Tibial nerve (tissue), 4 donors: Measurements from ENCODE around the gene CCR8. TPM values are rescaled to one million over a fixed set of nuclear protein-coding genes. Genes with fewer than 3 reads are reported as not detected.
"Not testable (repeated sequence)": the region's sequence is repeated elsewhere in the genome, so short reads cannot be mapped to it uniquely, and the experiment has no call there.

Experiments used
- DNase-seq, 2 donors: peaks; one replicate each; pipeline ENCODE4 v3.0.0-alpha.2; 2019; ENCODE audit warnings: low spot score in 2 of 2
- H3K27ac ChIP-seq, 4 donors: fragments of 200-600 bp; sonication (generic) in 3 of 4; one replicate each; pipeline ENCODE4 v1.5.1; 2017 to 2019; ENCODE audit warnings: mild to moderate bottlenecking in 1 of 4
- H3K27me3 ChIP-seq, 2 donors: fragments of 200-600 bp; sonication (generic) in 1 of 2; one replicate each; pipeline versions ENCODE4 v1.5.1 to v1.6.0; 2017 to 2019
- H3K36me3 ChIP-seq, 3 donors: fragments of 200-600 bp; sonication (generic); one replicate each; pipeline ENCODE4 v1.5.1; 2018 to 2019
- H3K4me1 ChIP-seq, 4 donors: fragments of 200-600 bp; sonication (generic) in 3 of 4; one replicate each; pipeline ENCODE4 v1.5.1; 2017 to 2019
- H3K4me3 ChIP-seq, 4 donors: fragments of 200-600 bp; sonication (generic) in 3 of 4; one replicate each; pipeline ENCODE4 v1.5.1; 2017 to 2019; ENCODE audit warnings: mild to moderate bottlenecking in 1 of 4, moderate library complexity in 1 of 4
- H3K9me3 ChIP-seq, 4 donors: fragments of 200-600 bp; sonication (generic) in 3 of 4; one replicate each; pipeline ENCODE4 v1.5.1; 2017 to 2019
- CTCF ChIP-seq, 5 experiments: fragments of 200-600 bp in 3 of 5; fragments of 450-650 bp in 2 of 5; sonication (generic) in 3 of 5; IDR thresholded peaks; one replicate each; pipeline ENCODE4 v1.5.1; 2016 to 2019; ENCODE audit warnings: antibody characterized with exemption in 5 of 5, mild to moderate bottlenecking in 3 of 5, moderate library complexity in 2 of 5
- EP300 ChIP-seq, 2 donors: sonication (generic); formaldehyde crosslinking; IDR thresholded peaks; one replicate each; pipeline ENCODE4 v1.6.1; 2017; ENCODE audit warnings: antibody characterized with exemption in 2 of 2, mild to moderate bottlenecking in 1 of 2
- POLR2A ChIP-seq, 2 donors: fragments of 450-650 bp; IDR thresholded peaks; one replicate each; pipeline ENCODE4 v1.6.1; 2017; ENCODE audit warnings: antibody characterized with exemption in 2 of 2, mild to moderate bottlenecking in 2 of 2, moderate library complexity in 2 of 2
- WGBS, 2 donors: methylation state at CpG; one replicate each; pipeline ENCODE4 v1.1.5; 2018; 5-methylcytosine and 5-hydroxymethylcytosine counted together
- total RNA-seq, 4 donors: library from RNA; depleted of rRNA; stranded (reverse); fragments of >200 nt; gene quantifications; one replicate each; pipeline ENCODE4 v1.1.0, GENCODE V29; 2016

The CCR8 gene
- total RNA-seq, 4 donors from 2014 or later, result not detected

- WGBS, 2 donors, result 49 to 55% methylated on average over 3 of the region's 3 CpGs
- no peak for DNase-seq
- H3K9me3 ChIP-seq, result no peaks in the 10 kb centered on the region
- no peaks in the 10 kb centered on the region for H3K4me1 ChIP-seq
- TF ChIP-seq POLR2A (IDR thresholded peaks at IDR 0.05) (no peak), EP300 (IDR thresholded peaks at IDR 0.05) (no peak), CTCF (IDR thresholded peaks at IDR 0.05) (no peak)
- H3K27ac ChIP-seq, result no peak overlapping the region
- H3K36me3 ChIP-seq, result no peaks in the 10 kb centered on the region
- H3K27me3 ChIP-seq, result no peaks in the 10 kb centered on the region
- H3K4me3 ChIP-seq, result no peak overlapping the region
Measured at GRCh38 chr3:39349080-39349479, 19.6 kb downstream of the CCR8 start.

GRCh38 chr3:39350714-39351113 is 21.2 kb downstream of the CCR8 start:
- DNase-seq, result no peak
- Histone ChIP-seq H3K9me3 (no peaks in the 10 kb centered on the region), H3K4me3 (no peak overlapping the region), H3K27ac (no peak overlapping the region), H3K36me3 (no peaks in the 10 kb centered on the region), H3K27me3 (no peaks in the 10 kb centered on the region), H3K4me1 (no peaks in the 10 kb centered on the region)
- no peak for TF ChIP-seq POLR2A (IDR thresholded peaks at IDR 0.05)
- no peak for TF ChIP-seq EP300 (IDR thresholded peaks at IDR 0.05)
- no peak for TF ChIP-seq CTCF (IDR thresholded peaks at IDR 0.05)
- WGBS, 2 donors, result 65 to 69% methylated on average over 5 of the region's 5 CpGs

- H3K9me3 ChIP-seq, DNase-seq, H3K27ac ChIP-seq, H3K36me3 ChIP-seq, H3K4me3 ChIP-seq, H3K27me3 ChIP-seq, H3K4me1 ChIP-seq: not testable (repeated sequence)
- 73 to 79% methylated on average over 2 of the region's 2 CpGs for WGBS, 2 donors
Measured at GRCh38 chr3:39351134-39351533, 21.6 kb downstream of the CCR8 start.

GRCh38 chr3:39353168-39353927 is 23.8 kb downstream of the CCR8 start:
- DNase-seq, H3K27ac ChIP-seq: not testable (repeated sequence)

GRCh38 chr3:39358333-39358732 is 28.8 kb downstream of the CCR8 start:
- Histone ChIP-seq H3K36me3 (peaks cover 0 to 5% (median 0%) of the 10 kb centered on the region in 3 donors), H3K4me1 (no peaks in the 10 kb centered on the region), H3K27me3 (no peaks in the 10 kb centered on the region), H3K9me3 (peaks cover 0 to 12% (median 0%) of the 10 kb centered on the region in 4 donors), H3K4me3 (no peak overlapping the region), H3K27ac (no peak overlapping the region)
- TF ChIP-seq CTCF (IDR thresholded peaks at IDR 0.05), result no peak
- TF ChIP-seq EP300 (IDR thresholded peaks at IDR 0.05), result no peak
- no peak for TF ChIP-seq POLR2A (IDR thresholded peaks at IDR 0.05)
- no peak for DNase-seq
- 92 to 95% methylated on average over 3 of the region's 3 CpGs for WGBS, 2 donors

More at GRCh38 chr3:39353168-39353927, 23.8 kb downstream of the CCR8 start:
- H3K36me3 ChIP-seq, H3K27me3 ChIP-seq, H3K4me1 ChIP-seq, H3K4me3 ChIP-seq, H3K9me3 ChIP-seq: not testable (repeated sequence)
- WGBS, 2 donors, result 73 to 84% methylated on average over 3 of the region's 3 CpGs

- Histone ChIP-seq H3K9me3 (peaks cover 0 to 12% (median 0%) of the 10 kb centered on the region in 4 donors), H3K36me3 (peaks cover 0 to 5% (median 0%) of the 10 kb centered on the region in 3 donors), H3K4me3 (no peak overlapping the region), H3K27ac (no peak overlapping the region), H3K4me1 (no peaks in the 10 kb centered on the region), H3K27me3 (no peaks in the 10 kb centered on the region)
- WGBS, 2 donors, result 70 to 82% methylated on average over 8 of the region's 8 CpGs
- TF ChIP-seq POLR2A (IDR thresholded peaks at IDR 0.05) (no peak), CTCF (IDR thresholded peaks at IDR 0.05) (no peak), EP300 (IDR thresholded peaks at IDR 0.05) (no peak)
- DNase-seq, result no peak
Measured at GRCh38 chr3:39361252-39361927, 31.9 kb downstream of the CCR8 start.
